Effector memory CD4-positive, alpha-beta T cell (primary cell): ENCODE data around the gene KLRC1.
"Not testable (repeated sequence)": the region's sequence is repeated elsewhere in the genome, so short reads cannot be mapped to it uniquely, and the experiment has no call there.

Experiments
- DNase-seq, 3 donors: peaks; one replicate each; pipeline ENCODE4 v3.0.0-alpha.2; 2020
- H3K27ac ChIP-seq: 2 replicates; pipeline ENCODE4 v1.7.0; 2013; ENCODE audit warnings: mild to moderate bottlenecking, low read length, moderate library complexity; ENCODE audit not compliant: insufficient read depth, poor library complexity, severe bottlenecking
- H3K27me3 ChIP-seq: replicated peaks from 2 replicates; pipeline ENCODE4 v1.7.0; 2013; ENCODE audit warnings: mild to moderate bottlenecking, low read length; ENCODE audit not compliant: insufficient read depth, control insufficient read depth, poor library complexity, severe bottlenecking
- H3K36me3 ChIP-seq: 2 replicates; pipeline ENCODE4 v1.7.0; 2013; ENCODE audit warnings: mild to moderate bottlenecking, low read length, moderate library complexity; ENCODE audit not compliant: control insufficient read depth, insufficient read depth
- H3K4me1 ChIP-seq: 2 replicates; pipeline ENCODE4 v1.7.0; 2013; ENCODE audit warnings: low read length, mild to moderate bottlenecking; ENCODE audit not compliant: control insufficient read depth, insufficient read depth, poor library complexity, severe bottlenecking
- H3K4me3 ChIP-seq: 2 replicates; pipeline ENCODE4 v1.7.0; 2013; ENCODE audit warnings: low read length, low read depth, mild to moderate bottlenecking; ENCODE audit not compliant: insufficient read depth, poor library complexity, severe bottlenecking
- H3K9me3 ChIP-seq: 2 replicates; pipeline ENCODE4 v1.7.0; 2013; ENCODE audit warnings: mild to moderate bottlenecking, low read length, moderate library complexity; ENCODE audit not compliant: control insufficient read depth
- total RNA-seq, 3 donors: gene quantifications; one replicate each; lab custom pipeline; 2026; lab: John Stamatoyannopoulos, UW

KLRC1 gene
- total RNA-seq = 0 to 4.6 (median 0) reads per million in 3 donors

DNA sequence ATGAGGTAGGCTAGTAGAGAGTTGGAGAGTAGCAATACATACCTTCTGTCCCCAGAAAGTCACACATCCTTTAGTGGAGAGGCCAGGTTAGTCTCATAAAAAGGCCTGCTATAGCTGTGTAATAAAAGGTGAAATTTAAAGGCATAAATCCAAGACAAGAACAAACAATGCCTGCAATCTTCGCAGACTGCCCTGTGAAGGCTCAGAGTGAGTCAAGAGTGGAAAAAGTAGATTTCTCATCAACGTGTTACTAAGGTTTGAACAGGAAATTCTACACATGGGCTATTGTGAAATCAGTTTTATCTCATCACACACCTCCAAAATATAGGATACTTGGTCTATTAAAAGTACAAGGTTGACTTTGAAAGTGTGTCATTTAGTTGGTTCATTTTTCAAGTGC is at the start of gene KLRC1:
Gene KLRC1 (minus strand): TSS at position 222 of the 400 bp plus-strand sequence. CDS start 2,221 bp downstream, outside the sequence.
- H3K27ac ChIP-seq = no peak within 1 kb of the TSS
- DNase-seq = no peak
- H3K27me3 ChIP-seq = no peaks in the 10 kb centered on the region
- no peaks in the 10 kb centered on the region for H3K36me3 ChIP-seq
- no peak within 1 kb of the TSS for H3K4me3 ChIP-seq
- H3K4me1 ChIP-seq = no peaks in the 10 kb centered on the region
- no peaks in the 10 kb centered on the region for H3K9me3 ChIP-seq

DNA sequence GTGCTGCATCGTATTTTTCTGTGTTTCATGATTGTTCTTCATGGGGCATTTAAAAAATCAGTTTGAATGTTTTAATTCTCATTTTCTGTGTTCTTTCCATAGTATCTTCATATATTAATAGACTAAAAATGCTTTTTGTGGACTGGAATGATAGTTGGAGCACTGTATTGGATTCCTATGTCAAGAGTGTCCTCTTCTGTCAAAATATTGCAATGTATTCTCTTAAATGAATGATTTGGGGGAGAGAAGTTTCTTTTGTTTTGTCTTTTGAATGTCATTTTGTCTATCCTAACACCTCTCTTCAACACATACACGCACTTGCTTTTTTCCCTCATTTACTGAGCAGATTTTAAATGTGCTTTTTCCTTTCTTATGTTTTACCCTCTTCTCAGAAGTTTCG is 47.9 kb upstream of the KLRC1 start:
- Histone ChIP-seq H3K4me1 (no peaks in the 10 kb centered on the region), H3K36me3 (no peaks in the 10 kb centered on the region), H3K27ac (no peak overlapping the region), H3K27me3 (no peaks in the 10 kb centered on the region), H3K4me3 (no peak overlapping the region), H3K9me3 (no peaks in the 10 kb centered on the region)
- no peak for DNase-seq

GRCh38 chr12:10498042-10498441 is 44.9 kb upstream of the KLRC1 start:
- no peaks in the 10 kb centered on the region for H3K9me3 ChIP-seq
- no peak for DNase-seq
- H3K4me3 ChIP-seq = no peak overlapping the region
- no peaks in the 10 kb centered on the region for H3K36me3 ChIP-seq
- no peaks in the 10 kb centered on the region for H3K27me3 ChIP-seq
- H3K4me1 ChIP-seq = no peaks in the 10 kb centered on the region
- no peak overlapping the region for H3K27ac ChIP-seq

GRCh38 chr12:10497602-10498001 is 44.4 kb upstream of the KLRC1 start:
- H3K27me3 ChIP-seq = no peaks in the 10 kb centered on the region
- H3K27ac ChIP-seq = no peak overlapping the region
- DNase-seq = no peak

GRCh38 chr12:10491766-10492165 is 38.6 kb upstream of the KLRC1 start:
- DNase-seq = no peak
- Histone ChIP-seq H3K27me3 (no peaks in the 10 kb centered on the region), H3K4me1 (no peaks in the 10 kb centered on the region), H3K9me3 (no peaks in the 10 kb centered on the region), H3K4me3 (no peak overlapping the region), H3K36me3 (no peaks in the 10 kb centered on the region), H3K27ac (no peak overlapping the region)

More at GRCh38 chr12:10497602-10498001, 44.4 kb upstream of the KLRC1 start:
- H3K4me3 ChIP-seq = no peak overlapping the region
- H3K9me3 ChIP-seq = no peaks in the 10 kb centered on the region
- no peaks in the 10 kb centered on the region for H3K36me3 ChIP-seq
- H3K4me1 ChIP-seq = no peaks in the 10 kb centered on the region

- not testable (repeated sequence) for H3K27ac ChIP-seq, H3K4me1 ChIP-seq, H3K9me3 ChIP-seq, H3K36me3 ChIP-seq, DNase-seq, H3K27me3 ChIP-seq, H3K4me3 ChIP-seq
Measured at GRCh38 chr12:10487328-10487727, 34.2 kb upstream of the KLRC1 start.

GRCh38 chr12:10481901-10482300 is 28.7 kb upstream of the KLRC1 start:
- not testable (repeated sequence) for H3K27ac ChIP-seq, H3K27me3 ChIP-seq, H3K4me1 ChIP-seq, H3K36me3 ChIP-seq, H3K9me3 ChIP-seq, DNase-seq, H3K4me3 ChIP-seq

GRCh38 chr12:10472808-10473207 is 19.6 kb upstream of the KLRC1 start:
- not testable (repeated sequence) for H3K27me3 ChIP-seq, H3K9me3 ChIP-seq, H3K27ac ChIP-seq, H3K36me3 ChIP-seq, H3K4me1 ChIP-seq, H3K4me3 ChIP-seq, DNase-seq

DNA sequence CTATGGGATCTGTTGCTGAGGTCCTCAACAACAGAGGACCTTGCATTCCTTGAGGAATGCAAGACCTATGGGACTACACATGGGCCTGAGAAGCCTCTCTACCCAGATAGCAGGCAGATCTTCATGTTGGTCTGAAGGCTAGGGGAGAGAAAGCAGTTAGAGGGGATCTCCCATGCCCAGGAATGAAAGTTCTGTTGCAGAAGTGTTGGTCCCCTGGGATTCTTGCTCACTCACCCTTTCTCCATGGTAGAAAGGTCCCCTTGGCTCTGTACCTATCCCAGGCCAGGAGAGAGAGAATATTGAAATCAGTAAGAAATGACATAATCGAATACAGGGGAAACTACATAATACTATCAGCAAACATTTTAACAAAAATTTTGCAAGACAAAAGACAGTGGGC is 16.5 kb upstream of the KLRC1 start:
- no peak overlapping the region for H3K4me3 ChIP-seq
- no peaks in the 10 kb centered on the region for H3K9me3 ChIP-seq
- H3K27ac ChIP-seq = no peak overlapping the region
- DNase-seq = no peak
- no peaks in the 10 kb centered on the region for H3K36me3 ChIP-seq
- H3K27me3 ChIP-seq = no peaks in the 10 kb centered on the region
- no peaks in the 10 kb centered on the region for H3K4me1 ChIP-seq

DNA sequence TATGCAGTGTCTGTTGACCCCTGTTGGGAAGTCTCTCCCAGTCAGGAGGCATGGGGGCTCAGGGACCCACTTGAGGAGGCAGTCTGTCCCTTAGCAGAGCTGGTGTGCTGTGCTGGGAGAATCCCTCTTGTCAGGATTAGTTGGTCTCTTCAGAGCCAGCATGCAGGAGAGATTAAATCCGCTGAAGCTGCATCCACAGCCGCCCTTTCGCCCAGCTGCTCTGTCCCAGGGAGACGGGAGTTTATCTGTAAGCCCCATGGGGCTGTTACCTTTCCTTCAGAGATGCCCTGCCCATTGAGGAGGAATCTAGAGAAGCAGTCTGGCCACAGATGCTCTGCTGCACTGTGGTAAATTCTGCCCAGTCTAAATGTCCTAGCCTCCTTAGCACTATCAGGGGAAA is 13.1 kb upstream of the KLRC1 start:
- DNase-seq = no peak
- H3K27ac ChIP-seq = no peak overlapping the region
- H3K9me3 ChIP-seq = no peaks in the 10 kb centered on the region
- no peak overlapping the region for H3K4me3 ChIP-seq
- H3K27me3 ChIP-seq = no peaks in the 10 kb centered on the region
- H3K36me3 ChIP-seq = no peaks in the 10 kb centered on the region
- no peaks in the 10 kb centered on the region for H3K4me1 ChIP-seq

GRCh38 chr12:10457760-10458159 is 4.6 kb upstream of the KLRC1 start:
- Histone ChIP-seq H3K9me3 (no peaks in the 10 kb centered on the region), H3K4me1 (no peaks in the 10 kb centered on the region), H3K27ac (no peak overlapping the region), H3K4me3 (no peak overlapping the region), H3K36me3 (no peaks in the 10 kb centered on the region), H3K27me3 (no peaks in the 10 kb centered on the region)
- DNase-seq = no peak
